Endothelial cell of umbilical vein (primary cell): ENCODE results near the gene CMTM8. TPM values are rescaled to one million over a fixed set of nuclear protein-coding genes. Genes with fewer than 3 reads are reported as not detected.

Source experiments
- BruUV-seq: library from RNA; stranded (reverse); fragments of 400-500 nt; replicated peaks from 2 replicates; lab custom pipeline; 2021; lab: Mats Ljungman, UMichigan
- CTCF ChIA-PET: fragments of 300-600, 350-600 bp; sonication (Branson Sonifier 250); formaldehyde crosslinking; loops from one replicate; lab custom pipeline; 2021; ENCODE audit warnings: antibody characterized with exemption, inconsistent platforms; lab: Charles Lee
- POLR2A ChIA-PET: fragments of 300-600, 350-600 bp; sonication (Branson Sonifier 250); formaldehyde crosslinking; loops from one replicate; lab custom pipeline; 2021; ENCODE audit warnings: antibody characterized with exemption, inconsistent platforms; lab: Charles Lee
- DNase-seq: peaks from one replicate; pipeline ENCODE4 v3.0.0-alpha.2; 2011; ENCODE audit warnings: low read depth, low spot score
- FAIRE-seq: peaks from 2 replicates; lab custom pipeline; 2011; peaks lifted over from hg19 to GRCh38; lab: Jason Lieb, UNC
- H2AFZ ChIP-seq: 2 replicates; pipeline ENCODE4 v1.6.0; 2012; ENCODE audit warnings: low read depth, low read length, control low read depth, inconsistent platforms
- H3K27ac ChIP-seq: 2 replicates; pipeline ENCODE4 v1.5.1; 2011; ENCODE audit warnings: low read depth, mild to moderate bottlenecking, control low read depth, low read length, moderate library complexity; ENCODE audit not compliant: insufficient read depth
- H3K27me3 ChIP-seq, 2 experiments: 2 replicates each; pipeline versions ENCODE4 v1.6.0 to v1.6.1; 2011; ENCODE audit warnings: low read length in 2 of 2, mixed read lengths in 1 of 2; ENCODE audit not compliant: control insufficient read depth in 2 of 2, insufficient read depth in 2 of 2
- H3K36me3 ChIP-seq, 2 experiments: 2 replicates in 1 of 2; 3 replicates in 1 of 2; pipeline ENCODE4 v1.5.1; 2011; ENCODE audit warnings: low read length in 2 of 2, mild to moderate bottlenecking in 1 of 2, moderate library complexity in 1 of 2; ENCODE audit not compliant: control insufficient read depth in 2 of 2, insufficient read depth in 2 of 2; ENCODE audit errors: extremely low read depth in 1 of 2
- H3K4me1 ChIP-seq: 3 replicates; pipeline ENCODE4 v1.5.1; 2011; ENCODE audit warnings: mild to moderate bottlenecking, low read length; ENCODE audit not compliant: control insufficient read depth, insufficient read depth; ENCODE audit errors: extremely low read depth
- H3K4me2 ChIP-seq: 2 replicates; pipeline ENCODE4 v1.6.1; 2011; ENCODE audit warnings: low read length, control low read depth, mixed read lengths; ENCODE audit not compliant: insufficient read depth
- H3K4me3 ChIP-seq, 3 experiments: fragments of 200-600 bp in 1 of 3; sonication (generic), shearing (Covaris generic) in 1 of 3; replicated peaks in 1 of 3; 2 replicates each; pipeline ENCODE4 v1.5.1; 2011 to 2016; ENCODE audit warnings: control low read depth in 3 of 3, low read length in 3 of 3, mild to moderate bottlenecking in 2 of 3, inconsistent platforms in 1 of 3, low read depth in 1 of 3, moderate library complexity in 1 of 3; ENCODE audit not compliant: insufficient read depth in 1 of 3
- H3K79me2 ChIP-seq: 2 replicates; pipeline ENCODE4 v1.6.0; 2012; ENCODE audit warnings: low read length, inconsistent platforms; ENCODE audit not compliant: control insufficient read depth, insufficient read depth
- H3K9ac ChIP-seq: replicated peaks from 2 replicates; pipeline ENCODE3; 2011; ENCODE audit warnings: low read length, control low read depth; ENCODE audit not compliant: insufficient read depth; ENCODE audit errors: extremely low read depth
- H3K9me1 ChIP-seq: replicated peaks from 3 replicates; pipeline ENCODE4 v1.6.0; 2011; ENCODE audit warnings: mild to moderate bottlenecking, low read length; ENCODE audit not compliant: control insufficient read depth, insufficient read depth; ENCODE audit errors: extremely low read depth
- H3K9me3 ChIP-seq: replicated peaks from 2 replicates; pipeline ENCODE4 v1.5.1; 2012; ENCODE audit warnings: low read length, inconsistent platforms; ENCODE audit not compliant: control insufficient read depth, insufficient read depth
- H4K20me1 ChIP-seq: replicated peaks from 2 replicates; pipeline ENCODE3; 2011; ENCODE audit warnings: mild to moderate bottlenecking, low read length; ENCODE audit not compliant: control insufficient read depth, insufficient read depth; ENCODE audit errors: extremely low read depth
- EZH2 ChIP-seq: IDR thresholded peaks from 2 replicates; pipeline ENCODE4 v1.6.1; 2012; ENCODE audit warnings: borderline replicate concordance, low read depth, mild to moderate bottlenecking, moderate library complexity, low read length, inconsistent platforms; ENCODE audit not compliant: severe bottlenecking
- FOS ChIP-seq: IDR thresholded peaks from 2 replicates; pipeline ENCODE4 v1.6.1; 2011; ENCODE audit warnings: mild to moderate bottlenecking, low read length, moderate library complexity, borderline replicate concordance; ENCODE audit not compliant: insufficient read depth
- GATA2 ChIP-seq: IDR thresholded peaks from 2 replicates; pipeline ENCODE4 v1.7.0; 2011; ENCODE audit warnings: low read depth, mild to moderate bottlenecking, moderate library complexity, mixed read lengths, low read length; ENCODE audit not compliant: insufficient read length, insufficient read depth
- JUN ChIP-seq: IDR thresholded peaks from 2 replicates; pipeline ENCODE4 v1.6.1; 2011; ENCODE audit warnings: borderline replicate concordance, low read depth; ENCODE audit not compliant: insufficient read length, insufficient read depth
- MAX ChIP-seq: IDR thresholded peaks from 2 replicates; pipeline ENCODE4 v1.6.1; 2011; ENCODE audit not compliant: insufficient read depth, insufficient read length
- MYC ChIP-seq: IDR thresholded peaks from one replicate; pipeline ENCODE4 v1.6.1; 2011; ENCODE audit warnings: mild to moderate bottlenecking, low read depth, low read length
- POLR2A ChIP-seq: IDR thresholded peaks from 2 replicates; pipeline ENCODE4 v1.6.1; 2012; ENCODE audit warnings: low read depth, mild to moderate bottlenecking, control low read depth, low read length
- POLR2AphosphoS5 ChIP-seq: IDR thresholded peaks from 2 replicates; pipeline ENCODE4 v1.6.1; 2012; ENCODE audit warnings: low read depth, mild to moderate bottlenecking, control low read depth, low read length, moderate library complexity; ENCODE audit not compliant: insufficient read depth
- dilution Hi-C: fragments of 300-500 bp; cut with MboI; formaldehyde crosslinking; loops from one replicate; pipeline ENCODE4 v1.15.0; 2019; ENCODE audit warnings: low sequenced_read_pairs; ENCODE audit not compliant: extremely low pct_ligation_motif_present
- intact Hi-C: fragments of 100-400 bp; cut with micrococcal nuclease; formaldehyde crosslinking; loops from one replicate; pipeline ENCODE4 v1.10.0; 2022
- polyA plus RNA-seq, 4 experiments: library from polyadenylated mRNA; depleted of rRNA in 3 of 4; stranded (reverse) in 3 of 4; unstranded in 1 of 4; fragments of >200 nt; gene quantifications; 2 replicates each; pipeline versions ENCODE4 v1.2.1 to v1.2.3, GENCODE V29; 2011 to 2012; ENCODE audit warnings: missing spikeins in 1 of 4
- total RNA-seq: library from RNA; stranded (reverse); gene quantifications from 2 replicates; pipeline ENCODE4 v1.2.3, GENCODE V29; 2021
- TF ChIP-seq, protein P1 (sequence below), 2 donors: IDR thresholded peaks; 1 replicate in 1 of 2; 2 replicates in 1 of 2; pipeline ENCODE4 v1.5.1; 2011; ENCODE audit warnings: low read length in 2 of 2, mild to moderate bottlenecking in 2 of 2, moderate library complexity in 2 of 2, control low read depth in 1 of 2, inconsistent platforms in 1 of 2, low read depth in 1 of 2; ENCODE audit not compliant: insufficient read depth in 1 of 2; ENCODE audit errors: extremely low read depth in 1 of 2

The CMTM8 gene
- total and polyA plus RNA-seq, 2 donors (not counting 3 experiments of a cell fraction or from before 2014, with no cell fraction given) = 7.3 to 11.9 TPM

GRCh38 chr3:32355751-32356291, 117.3 kb downstream of the CMTM8 start:
- no peaks in the 10 kb centered on the region for H3K79me2 ChIP-seq
- dilution Hi-C loops = no loop called here
- ChIA-PET CTCF (interaction anchor here (1.5 kb wide), 1 partner anchor 112 kb away, joined by 3 read pairs; no protein-coding TSS in a partner anchor), POLR2A (no interaction called here)
- no peaks in the 10 kb centered on the region for H3K9me3 ChIP-seq
- no peak overlapping the region for H3K27ac ChIP-seq
- peaks cover 11% of the 10 kb centered on the region for H3K4me1 ChIP-seq
- DNase-seq (peak; percentile 24), FAIRE-seq (peak; percentile 72)
- H3K9me1 ChIP-seq = no peaks in the 10 kb centered on the region
- no peaks in the 10 kb centered on the region for H3K36me3 ChIP-seq
- H3K4me3 ChIP-seq = no peak overlapping the region
- H2AFZ ChIP-seq = no peak overlapping the region
- no peaks in the 10 kb centered on the region for H3K27me3 ChIP-seq
- H4K20me1 ChIP-seq = no peaks in the 10 kb centered on the region
- no peak overlapping the region for H3K9ac ChIP-seq
- intact Hi-C loops = no loop called here
- BruUV-seq = no TSS peak
- no peak for TF ChIP-seq JUN
- peak; percentile 38 for TF ChIP-seq GATA2
- no peak overlapping the region for H3K4me2 ChIP-seq

GRCh38 chr3:32359766-32360492, 121.4 kb downstream of the CMTM8 start:
- FAIRE-seq (no peak), DNase-seq (no peak)
- Histone ChIP-seq H3K79me2 (no peaks in the 10 kb centered on the region), H3K9me3 (no peaks in the 10 kb centered on the region), H2AFZ (no peak overlapping the region), H3K4me3 (no peak overlapping the region), H3K27me3 (no peaks in the 10 kb centered on the region), H3K36me3 (no peaks in the 10 kb centered on the region), H3K27ac (no peak overlapping the region), H3K9me1 (no peaks in the 10 kb centered on the region), H3K4me2 (no peak overlapping the region), H3K4me1 (peaks cover 11% of the 10 kb centered on the region), H4K20me1 (no peaks in the 10 kb centered on the region), H3K9ac (no peak overlapping the region)
- TF ChIP-seq, protein P1, sequence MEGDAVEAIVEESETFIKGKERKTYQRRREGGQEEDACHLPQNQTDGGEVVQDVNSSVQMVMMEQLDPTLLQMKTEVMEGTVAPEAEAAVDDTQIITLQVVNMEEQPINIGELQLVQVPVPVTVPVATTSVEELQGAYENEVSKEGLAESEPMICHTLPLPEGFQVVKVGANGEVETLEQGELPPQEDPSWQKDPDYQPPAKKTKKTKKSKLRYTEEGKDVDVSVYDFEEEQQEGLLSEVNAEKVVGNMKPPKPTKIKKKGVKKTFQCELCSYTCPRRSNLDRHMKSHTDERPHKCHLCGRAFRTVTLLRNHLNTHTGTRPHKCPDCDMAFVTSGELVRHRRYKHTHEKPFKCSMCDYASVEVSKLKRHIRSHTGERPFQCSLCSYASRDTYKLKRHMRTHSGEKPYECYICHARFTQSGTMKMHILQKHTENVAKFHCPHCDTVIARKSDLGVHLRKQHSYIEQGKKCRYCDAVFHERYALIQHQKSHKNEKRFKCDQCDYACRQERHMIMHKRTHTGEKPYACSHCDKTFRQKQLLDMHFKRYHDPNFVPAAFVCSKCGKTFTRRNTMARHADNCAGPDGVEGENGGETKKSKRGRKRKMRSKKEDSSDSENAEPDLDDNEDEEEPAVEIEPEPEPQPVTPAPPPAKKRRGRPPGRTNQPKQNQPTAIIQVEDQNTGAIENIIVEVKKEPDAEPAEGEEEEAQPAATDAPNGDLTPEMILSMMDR (IDR thresholded peaks at IDR 0.05; ENCODE audit: extremely low read depth in 1 of 2, insufficient read depth in 1 of 2, low read depth in 1 of 2, low read length in 2 of 2) = no peak
- no peak for TF ChIP-seq POLR2A
- TF ChIP-seq GATA2 = no peak
- no peak for TF ChIP-seq JUN
- TF ChIP-seq MAX = no peak
- no peak for TF ChIP-seq FOS
- no peak for TF ChIP-seq POLR2AphosphoS5
- no peak for TF ChIP-seq MYC
- TF ChIP-seq EZH2 = no peak
- CTCF ChIA-PET = interaction anchor here (2.3 kb wide), 1 partner anchor 108 kb away, joined by 9 read pairs; no protein-coding TSS in a partner anchor
- no TSS peak for BruUV-seq
- POLR2A ChIA-PET = no interaction called here
- intact Hi-C loops = no loop called here
- dilution Hi-C loops = no loop called here
